OCI-LY7 (cell line): Measurements from ENCODE around the gene TNIK. TPM values are rescaled to one million over a fixed set of nuclear protein-coding genes. Genes with fewer than 3 reads are reported as not detected.
"Not testable (repeated sequence)": the region's sequence is repeated elsewhere in the genome, so short reads cannot be mapped to it uniquely, and the experiment has no call there.

Source experiments
- BruUV-seq: library from RNA; stranded (reverse); fragments of 400-500 nt; replicated peaks from 2 replicates; lab custom pipeline; 2021; lab: Mats Ljungman, UMichigan
- CTCF ChIA-PET: fragments of 300-600 bp; sonication (Branson Sonifier 250); formaldehyde crosslinking; loops from one replicate; lab custom pipeline; 2022; ENCODE audit warnings: antibody characterized with exemption; ENCODE audit not compliant: unreplicated experiment; lab: Charles Lee
- POLR2A ChIA-PET: fragments of 300-600 bp; sonication (Branson Sonifier 250); formaldehyde crosslinking; loops from one replicate; lab custom pipeline; 2022; ENCODE audit warnings: antibody characterized with exemption; lab: Charles Lee
- DNase-seq: peaks from one replicate; pipeline ENCODE4 v3.0.0-alpha.2; 2015; ENCODE audit warnings: low spot score
- H2AFZ ChIP-seq: fragments of 200-600 bp; sonication (generic), shearing (Covaris generic); 2 replicates; pipeline ENCODE4 v1.6.1; 2014; ENCODE audit warnings: mild to moderate bottlenecking, antibody characterized with exemption, low read length, moderate library complexity
- H3K27ac ChIP-seq: fragments of 200-600 bp; sonication (generic); 2 replicates; pipeline ENCODE4 v1.5.1; 2014; ENCODE audit warnings: mixed run types, low read depth, mild to moderate bottlenecking, moderate library complexity, low read length, inconsistent platforms; ENCODE audit not compliant: poor library complexity, severe bottlenecking
- H3K36me3 ChIP-seq: fragments of 200-600 bp; sonication (generic); 2 replicates; pipeline ENCODE4 v1.6.1; 2014; ENCODE audit warnings: mild to moderate bottlenecking, antibody characterized with exemption, low read length, moderate library complexity, mixed read lengths; ENCODE audit not compliant: insufficient read depth
- H3K4me1 ChIP-seq: fragments of 200-600 bp; sonication (generic); 2 replicates; pipeline ENCODE4 v1.5.1; 2014; ENCODE audit warnings: mild to moderate bottlenecking, low read length; ENCODE audit not compliant: insufficient read depth, poor library complexity, severe bottlenecking
- H3K4me2 ChIP-seq: fragments of 200-600 bp; sonication (generic); 2 replicates; pipeline ENCODE4 v1.6.1; 2014; ENCODE audit warnings: mild to moderate bottlenecking, low read length
- H3K4me3 ChIP-seq: fragments of 200-600 bp; sonication (generic); 2 replicates; pipeline ENCODE4 v1.5.1; 2014; ENCODE audit warnings: mild to moderate bottlenecking, low read depth, low read length; ENCODE audit not compliant: poor library complexity, severe bottlenecking
- H3K79me2 ChIP-seq: fragments of 200-600 bp; sonication (generic); 2 replicates; pipeline ENCODE4 v1.6.1; 2016; ENCODE audit warnings: low read depth, mild to moderate bottlenecking, low read length, moderate library complexity, mixed read lengths; ENCODE audit not compliant: insufficient read depth
- H3K9me2 ChIP-seq: fragments of 200-600 bp; sonication (generic); 2 replicates; pipeline ENCODE4 v1.6.1; 2016; ENCODE audit warnings: mild to moderate bottlenecking, low read length, mixed read lengths; ENCODE audit not compliant: insufficient read depth
- H3K9me3 ChIP-seq: fragments of 200-600 bp; sonication (generic); 2 replicates; pipeline ENCODE4 v1.6.1; 2014; ENCODE audit warnings: mild to moderate bottlenecking, mixed run types, low read length, mixed read lengths
- H4K20me1 ChIP-seq: fragments of 200-600 bp; sonication (generic); 2 replicates; pipeline ENCODE4 v1.6.1; 2014; ENCODE audit warnings: mild to moderate bottlenecking, antibody characterized with exemption, low read length, moderate library complexity, mixed read lengths; ENCODE audit not compliant: insufficient read depth
- CTCF ChIP-seq: fragments of 200-600 bp; sonication (generic); conservative IDR thresholded peaks from 2 replicates; pipeline ENCODE4 v1.5.1; 2014; ENCODE audit warnings: mild to moderate bottlenecking, antibody characterized with exemption, low read length, moderate library complexity, mixed read lengths
- EZH2phosphoT487 ChIP-seq: fragments of 200-600 bp; sonication (generic); IDR thresholded peaks from 2 replicates; pipeline ENCODE4 v1.6.1; 2018; ENCODE audit warnings: low read depth, borderline replicate concordance, mild to moderate bottlenecking, mixed run types, antibody characterized with exemption, low read length, moderate library complexity, mixed read lengths
- intact Hi-C: fragments of 100-400 bp; cut with micrococcal nuclease; formaldehyde crosslinking; loops from one replicate; pipeline ENCODE4 v1.10.0; 2022; ENCODE audit not compliant: unreplicated experiment
- total RNA-seq, 2 experiments: library from RNA; depleted of rRNA in 1 of 2; stranded (reverse); fragments of >200 nt in 1 of 2; shearing (Covaris generic) in 1 of 2; gene quantifications; 2 replicates each; pipeline ENCODE4 v1.2.3, GENCODE V29; 2014 to 2022

TNIK gene
- total RNA-seq, 2 experiments from 2014 or later, result not detected

- H3K4me1 ChIP-seq, result no peaks in the 10 kb centered on the region
- no peak overlapping the region for H3K4me2 ChIP-seq
- ChIA-PET POLR2A (interaction anchor here (1.3 kb wide), 1 partner anchor 18 kb away, joined by 3 read pairs; no protein-coding TSS in a partner anchor), CTCF (no interaction called here)
- no peak for DNase-seq
- no peaks in the 10 kb centered on the region for H3K36me3 ChIP-seq
- no peak overlapping the region for H3K4me3 ChIP-seq
- H4K20me1 ChIP-seq, result no peaks in the 10 kb centered on the region
- H2AFZ ChIP-seq, result no peak overlapping the region
- no peaks in the 10 kb centered on the region for H3K9me2 ChIP-seq
- BruUV-seq, result no TSS peak
- no peaks in the 10 kb centered on the region for H3K79me2 ChIP-seq
- intact Hi-C loops, result no loop called here
- TF ChIP-seq EZH2phosphoT487 (no peak), CTCF (no peak)
- H3K9me3 ChIP-seq, result no peaks in the 10 kb centered on the region
- no peak overlapping the region for H3K27ac ChIP-seq
Observed at GRCh38 chr3:171122861-171123260, 337.3 kb downstream of the TNIK start.

GRCh38 chr3:171122240-171122639, 338.0 kb downstream of the TNIK start:
- H3K9me3 ChIP-seq, result no peaks in the 10 kb centered on the region
- H3K4me1 ChIP-seq, result no peaks in the 10 kb centered on the region
- no peaks in the 10 kb centered on the region for H4K20me1 ChIP-seq
- intact Hi-C loops, result no loop called here
- H3K36me3 ChIP-seq, result no peaks in the 10 kb centered on the region
- BruUV-seq, result no TSS peak
- TF ChIP-seq EZH2phosphoT487, result no peak
- no peak for TF ChIP-seq CTCF
- H3K79me2 ChIP-seq, result no peaks in the 10 kb centered on the region
- H3K4me2 ChIP-seq, result no peak overlapping the region
- H3K9me2 ChIP-seq, result no peaks in the 10 kb centered on the region
- CTCF ChIA-PET, result no interaction called here
- no peak overlapping the region for H3K27ac ChIP-seq
- POLR2A ChIA-PET, result interaction anchor here (0.6 to 1.3 kb wide), 2 partner anchors 18 to 285 kb away, joined by 3 read pairs; no protein-coding TSS in a partner anchor
- DNase-seq, result no peak
- H2AFZ ChIP-seq, result no peak overlapping the region
- no peak overlapping the region for H3K4me3 ChIP-seq

- Histone ChIP-seq H3K4me3 (no peak overlapping the region), H2AFZ (no peak overlapping the region), H3K9me3 (no peaks in the 10 kb centered on the region), H3K9me2 (no peaks in the 10 kb centered on the region), H3K79me2 (no peaks in the 10 kb centered on the region), H3K4me2 (no peak overlapping the region), H3K4me1 (no peaks in the 10 kb centered on the region), H4K20me1 (no peaks in the 10 kb centered on the region), H3K27ac (no peak overlapping the region), H3K36me3 (no peaks in the 10 kb centered on the region)
- POLR2A ChIA-PET, result interaction anchor here (0.6 kb wide), 1 partner anchor 285 kb away, joined by 3 read pairs; no protein-coding TSS in a partner anchor
- CTCF ChIA-PET, result no interaction called here
- intact Hi-C loops, result no loop called here
- BruUV-seq, result no TSS peak
- no peak for TF ChIP-seq CTCF
- TF ChIP-seq EZH2phosphoT487, result no peak
- no peak for DNase-seq
Observed at GRCh38 chr3:171121801-171122200, 338.4 kb downstream of the TNIK start.

GRCh38 chr3:171119402-171119801, 340.8 kb downstream of the TNIK start:
- DNase-seq, H3K4me1 ChIP-seq, H3K4me3 ChIP-seq, BruUV-seq, H3K9me2 ChIP-seq, H2AFZ ChIP-seq, intact Hi-C loops, H3K27ac ChIP-seq, H4K20me1 ChIP-seq, H3K79me2 ChIP-seq, POLR2A ChIA-PET, H3K4me2 ChIP-seq, CTCF ChIA-PET, H3K9me3 ChIP-seq, H3K36me3 ChIP-seq: not testable (repeated sequence)
